WI38 (cell line): ENCODE results near the gene KIF26B.

Experiments used
- H3K4me3 ChIP-seq: 2 replicates; pipeline ENCODE4 v1.5.1; 2011; ENCODE audit warnings: low read depth, mild to moderate bottlenecking, control low read depth, low read length
- CTCF ChIP-seq: IDR thresholded peaks from 2 replicates; pipeline ENCODE4 v1.5.1; 2012; ENCODE audit warnings: low read depth, mild to moderate bottlenecking, control low read depth, low read length

Gene KIF26B

GRCh38 chr1:245111073-245111472 is 43.7 kb upstream of the KIF26B start:
- no peak overlapping the region for H3K4me3 ChIP-seq
- no peak for TF ChIP-seq CTCF

GRCh38 chr1:245113649-245114048 is 41.1 kb upstream of the KIF26B start:
- H3K4me3 ChIP-seq: no peak overlapping the region
- no peak for TF ChIP-seq CTCF

DNA sequence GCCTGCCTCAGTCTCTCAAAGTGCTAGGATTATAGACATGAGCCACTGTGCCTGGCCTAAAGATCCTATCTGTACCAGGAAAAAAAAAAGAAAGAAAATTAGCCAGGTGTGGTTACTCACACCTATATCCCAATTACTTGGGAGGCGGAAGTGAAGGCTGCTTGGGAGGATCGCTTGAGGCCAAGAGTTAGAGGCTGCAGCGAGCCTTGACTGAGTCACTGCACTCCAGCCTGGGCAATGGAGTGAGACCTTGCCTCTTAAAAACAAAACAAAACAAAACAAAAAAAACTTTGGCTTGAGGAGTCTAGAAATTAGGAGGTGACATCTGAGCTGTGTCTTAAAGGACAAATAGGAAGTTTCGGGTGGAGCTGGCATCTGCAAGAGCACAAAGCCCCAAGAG is 38.7 kb upstream of the KIF26B start:
- H3K4me3 ChIP-seq: no peak overlapping the region
- TF ChIP-seq CTCF: no peak

DNA sequence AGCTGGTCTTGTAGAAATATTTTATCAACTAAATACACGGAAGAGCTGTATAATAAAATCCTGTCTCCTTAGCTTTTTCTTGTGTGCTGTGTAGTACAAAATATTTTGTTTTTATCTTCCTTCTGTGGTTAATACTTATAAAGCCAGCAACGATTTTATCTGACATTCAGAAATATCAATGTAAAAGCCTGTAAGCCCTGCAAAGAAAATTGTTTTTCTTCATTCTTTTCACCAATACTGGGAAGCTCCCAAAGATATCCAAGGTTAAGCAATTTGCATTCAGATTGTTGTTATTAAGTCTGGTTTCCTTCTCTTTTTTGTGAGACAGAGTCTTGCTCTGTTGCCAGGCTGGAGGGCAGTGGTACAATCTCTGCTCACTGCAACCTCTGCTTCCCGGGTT is 38.0 kb upstream of the KIF26B start:
- no peak overlapping the region for H3K4me3 ChIP-seq

DNA sequence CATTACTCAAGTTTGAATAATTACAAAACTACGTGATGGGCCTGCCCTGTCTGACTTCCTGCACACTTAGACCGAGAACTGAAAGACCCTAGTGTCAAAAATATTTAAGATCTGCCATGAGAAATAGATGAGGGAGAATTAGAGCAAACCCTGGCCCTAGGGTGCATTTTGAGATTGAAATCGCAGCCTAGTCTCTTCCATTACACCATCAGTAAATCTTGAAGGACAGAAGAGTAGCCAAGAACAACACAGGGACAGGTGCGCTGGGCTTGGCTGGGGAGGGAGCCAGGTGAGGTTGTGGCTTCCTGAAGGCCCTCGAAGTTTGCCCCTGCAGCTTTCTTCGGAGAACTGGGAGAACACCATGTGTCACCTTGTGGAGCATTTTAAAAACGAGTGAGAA is 36.7 kb upstream of the KIF26B start:
- H3K4me3 ChIP-seq: no peak overlapping the region
- TF ChIP-seq CTCF: no peak

More for the DNA sequence above, 38.0 kb upstream of the KIF26B start:
- TF ChIP-seq CTCF: no peak

- no peak for TF ChIP-seq CTCF
- H3K4me3 ChIP-seq: no peak overlapping the region
These were observed 36.0 kb upstream of the KIF26B start for GRCh38 chr1:245118806-245119205.

DNA sequence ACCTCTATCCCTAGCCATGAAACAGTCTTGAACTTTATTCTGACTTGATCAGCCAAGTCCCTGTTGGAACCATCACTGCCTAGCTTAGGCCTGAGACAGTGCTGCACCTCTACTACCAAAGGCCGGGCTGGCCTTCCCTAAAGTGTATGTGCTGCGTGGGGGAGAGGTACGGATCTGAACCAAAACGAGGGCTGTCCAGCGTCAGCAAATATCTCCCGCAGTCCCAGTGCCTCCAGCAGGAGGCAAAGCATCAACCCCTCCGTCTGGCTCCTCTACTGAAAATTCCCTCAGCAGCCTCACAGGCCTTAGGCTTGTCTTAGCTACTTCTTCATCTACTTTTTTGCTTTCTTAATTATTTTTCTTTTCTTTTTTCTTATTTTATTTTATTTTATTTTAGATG is 33.3 kb upstream of the KIF26B start:
- no peak for TF ChIP-seq CTCF
- no peak overlapping the region for H3K4me3 ChIP-seq
